Sigmoid colon (tissue), 4 donors: ENCODE measurements around the gene TMPRSS11B.

Experiments used
- EP300 ChIP-seq, 4 donors: sonication (generic); formaldehyde crosslinking; IDR thresholded peaks; one replicate each; pipeline ENCODE4 v1.6.1; 2017; ENCODE audit warnings: antibody characterized with exemption in 4 of 4
- POLR2A ChIP-seq, 2 donors: fragments of 450-650 bp; IDR thresholded peaks; one replicate each; pipeline ENCODE4 v1.6.1; 2016; ENCODE audit warnings: antibody characterized with exemption in 2 of 2, mild to moderate bottlenecking in 2 of 2, moderate library complexity in 2 of 2
- TF ChIP-seq, protein P1 (sequence below), 4 experiments: fragments of 450-650 bp in 3 of 4; fragments of 200-600 bp in 1 of 4; IDR thresholded peaks; one replicate each; pipeline ENCODE4 v1.5.1; 2016 to 2019; ENCODE audit warnings: antibody characterized with exemption in 4 of 4, mild to moderate bottlenecking in 3 of 4, moderate library complexity in 2 of 4

DNA sequence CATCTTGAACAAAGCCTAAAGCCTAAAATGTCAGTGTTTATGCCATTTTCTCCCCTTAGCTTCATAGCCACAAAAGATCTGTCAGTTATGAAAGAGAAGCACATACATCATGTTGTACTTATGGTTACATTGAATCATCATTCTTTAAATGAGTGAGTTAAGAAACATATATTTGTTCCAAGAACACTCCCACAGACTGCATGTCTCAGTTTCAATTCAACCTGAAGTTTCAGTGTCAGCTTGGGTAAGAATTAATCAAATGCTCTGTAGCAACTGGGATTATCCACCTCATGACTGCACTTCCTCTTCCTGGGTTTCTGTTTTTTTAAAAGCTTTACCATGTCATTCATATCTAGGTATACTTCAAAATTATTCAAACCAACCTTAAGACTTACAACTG is 3.9 kb upstream of the TMPRSS11B start:
- TF ChIP-seq EP300 (IDR thresholded peaks at IDR 0.05) (no peak), POLR2A (IDR thresholded peaks at IDR 0.05) (no peak)
- TF ChIP-seq, protein P1, sequence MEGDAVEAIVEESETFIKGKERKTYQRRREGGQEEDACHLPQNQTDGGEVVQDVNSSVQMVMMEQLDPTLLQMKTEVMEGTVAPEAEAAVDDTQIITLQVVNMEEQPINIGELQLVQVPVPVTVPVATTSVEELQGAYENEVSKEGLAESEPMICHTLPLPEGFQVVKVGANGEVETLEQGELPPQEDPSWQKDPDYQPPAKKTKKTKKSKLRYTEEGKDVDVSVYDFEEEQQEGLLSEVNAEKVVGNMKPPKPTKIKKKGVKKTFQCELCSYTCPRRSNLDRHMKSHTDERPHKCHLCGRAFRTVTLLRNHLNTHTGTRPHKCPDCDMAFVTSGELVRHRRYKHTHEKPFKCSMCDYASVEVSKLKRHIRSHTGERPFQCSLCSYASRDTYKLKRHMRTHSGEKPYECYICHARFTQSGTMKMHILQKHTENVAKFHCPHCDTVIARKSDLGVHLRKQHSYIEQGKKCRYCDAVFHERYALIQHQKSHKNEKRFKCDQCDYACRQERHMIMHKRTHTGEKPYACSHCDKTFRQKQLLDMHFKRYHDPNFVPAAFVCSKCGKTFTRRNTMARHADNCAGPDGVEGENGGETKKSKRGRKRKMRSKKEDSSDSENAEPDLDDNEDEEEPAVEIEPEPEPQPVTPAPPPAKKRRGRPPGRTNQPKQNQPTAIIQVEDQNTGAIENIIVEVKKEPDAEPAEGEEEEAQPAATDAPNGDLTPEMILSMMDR (IDR thresholded peaks at IDR 0.05) = no peak
